HG03521 (cell line): ENCODE data around the gene BTBD9.

Experiments used
- ATAC-seq: cut with Tn5 transposase; IDR thresholded peaks from one replicate; pipeline ENCODE4 v1.9.1; 2021; ENCODE audit warnings: mild to moderate bottlenecking, moderate library complexity; ENCODE audit not compliant: unreplicated experiment

The BTBD9 gene

DNA sequence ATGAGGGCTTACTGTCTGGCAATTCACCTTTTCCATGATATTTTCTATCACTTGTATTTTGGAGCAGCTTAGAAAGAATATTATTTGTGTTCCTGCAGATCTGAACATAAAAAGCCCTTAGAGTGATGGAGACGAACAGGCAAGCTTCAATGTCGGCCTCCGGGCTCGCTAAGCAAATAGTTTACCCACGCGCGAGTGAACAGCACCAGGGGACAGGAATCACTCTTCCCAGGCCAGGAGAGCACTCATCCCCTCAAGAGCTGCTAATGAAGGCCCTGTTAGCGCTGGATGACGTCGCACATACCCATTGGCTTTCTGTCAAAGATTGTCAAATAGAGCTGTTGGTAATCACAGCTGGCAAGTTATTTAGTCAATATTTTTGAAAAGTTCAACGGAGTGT lies 424.5 kb downstream of the BTBD9 start:
- no peak for ATAC-seq

DNA sequence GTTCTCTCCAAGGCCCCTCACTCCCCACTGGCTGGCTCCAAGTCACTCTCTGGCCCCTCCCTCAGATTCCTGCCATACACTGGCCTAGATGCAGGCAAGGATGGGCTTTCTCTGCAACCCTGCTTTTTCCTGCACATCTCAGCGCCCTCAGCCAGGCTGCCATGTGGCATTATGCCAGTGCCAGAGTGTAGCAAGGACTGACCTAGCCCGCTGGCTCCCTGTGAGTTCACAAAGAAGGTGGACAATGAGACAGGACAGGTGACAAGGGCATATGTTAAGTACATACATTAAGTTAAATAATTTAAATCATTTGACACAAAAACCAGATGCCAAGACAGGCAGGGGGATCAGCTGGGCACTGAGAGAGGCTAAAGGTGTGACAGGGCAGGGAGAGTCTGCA lies 425.6 kb downstream of the BTBD9 start:
- ATAC-seq: no peak

DNA sequence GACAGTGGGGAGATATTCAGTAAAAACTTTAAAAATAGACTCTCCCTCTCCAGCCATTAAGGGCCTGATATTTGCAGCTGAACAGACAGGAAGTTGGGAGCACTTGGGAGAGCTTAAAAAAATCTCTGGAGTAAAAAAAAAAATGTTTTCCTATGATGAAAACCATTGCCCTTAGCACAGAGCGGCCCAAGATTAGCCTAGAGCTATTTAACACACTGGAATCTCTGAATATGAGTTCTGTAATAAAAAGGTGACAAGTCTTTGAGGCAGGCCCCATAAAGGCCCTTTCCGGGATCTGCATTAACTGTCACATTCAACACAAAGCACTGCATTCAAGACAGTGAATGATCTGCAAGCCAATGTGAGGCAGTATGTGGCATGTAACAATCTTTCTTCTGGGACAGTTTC lies 426.5 kb downstream of the BTBD9 start:
- ATAC-seq: no peak

DNA sequence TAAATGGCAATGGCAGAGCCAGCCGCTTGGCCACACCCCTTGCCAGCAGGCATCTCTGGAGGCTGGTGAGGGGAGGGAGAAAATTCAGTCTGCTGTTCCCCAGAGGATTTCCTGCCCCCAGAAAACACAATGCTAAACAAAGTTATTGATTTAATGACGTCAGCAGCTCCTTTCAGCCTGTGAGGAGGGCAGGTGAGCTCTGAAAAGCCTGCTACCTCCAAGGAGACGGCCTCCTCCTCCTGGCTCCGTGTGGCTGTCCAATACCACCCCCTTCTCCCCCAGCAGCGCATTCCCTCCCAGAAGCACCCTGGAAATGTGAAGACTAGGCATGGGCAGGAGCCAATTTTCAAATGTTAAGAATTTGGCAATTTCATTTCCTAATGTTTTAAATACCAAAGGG lies 427.1 kb downstream of the BTBD9 start:
- no peak for ATAC-seq

DNA sequence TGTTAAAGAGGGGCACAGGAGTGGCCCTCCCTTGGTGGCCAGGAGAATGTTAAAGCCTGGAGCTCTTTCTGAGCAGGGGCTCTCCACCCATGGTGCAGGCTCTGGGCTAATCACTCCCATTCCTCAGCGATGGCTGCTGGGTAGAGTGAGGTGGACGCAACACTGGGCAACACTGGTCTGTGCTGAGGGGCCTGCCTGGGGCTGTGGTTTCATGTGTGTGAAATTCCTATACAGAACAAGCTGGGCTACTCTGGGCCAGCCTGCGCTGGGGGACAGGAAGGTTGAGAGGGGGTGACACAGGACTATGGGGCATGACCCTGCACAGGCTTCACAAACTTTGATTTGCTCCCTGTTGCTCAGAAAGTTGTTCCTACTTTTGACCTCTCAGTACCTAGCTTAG lies 427.6 kb downstream of the BTBD9 start:
- ATAC-seq: no peak

DNA sequence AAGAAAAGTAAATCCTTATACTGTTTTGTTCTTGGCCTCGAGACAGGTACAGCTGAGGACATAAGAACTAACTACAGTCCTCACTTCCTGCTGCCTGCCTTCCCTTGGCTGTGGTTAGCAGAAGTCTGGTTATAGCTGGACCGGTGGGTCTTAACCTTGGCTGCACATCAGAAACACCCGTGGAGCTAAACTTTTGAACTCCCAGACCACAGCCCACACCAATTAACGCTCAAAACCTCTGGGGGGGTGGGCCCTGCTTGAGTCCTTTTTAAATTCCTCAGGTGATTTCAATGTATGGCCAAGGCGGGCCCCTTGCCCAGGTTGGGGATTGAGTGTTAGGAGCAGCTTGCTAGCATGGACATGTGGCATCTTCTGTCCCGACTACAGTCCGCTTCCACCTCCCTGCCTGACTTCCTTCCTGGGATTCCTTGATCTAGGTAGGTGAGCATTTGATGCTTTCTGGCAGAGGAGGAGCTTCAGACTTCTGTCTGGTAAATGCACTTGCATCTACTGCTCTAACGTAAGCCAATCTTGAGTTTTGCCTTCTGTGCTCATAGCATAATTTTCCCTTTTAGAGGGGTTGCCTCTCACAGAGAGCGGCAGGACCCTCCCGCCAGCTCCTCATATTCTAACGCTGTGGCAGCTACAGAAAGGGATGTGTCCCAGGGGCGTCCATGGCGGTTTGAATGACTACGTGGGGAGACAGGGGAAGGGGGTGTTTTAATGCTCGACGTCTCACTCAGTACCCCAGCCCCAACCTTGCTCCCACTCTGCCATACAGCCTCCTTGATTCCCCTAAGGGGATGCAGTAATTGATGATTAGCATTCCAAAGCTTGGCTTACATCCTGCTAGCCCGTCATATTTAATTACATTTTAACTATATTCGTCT lies 430.1 kb downstream of the BTBD9 start:
- no peak for ATAC-seq

DNA sequence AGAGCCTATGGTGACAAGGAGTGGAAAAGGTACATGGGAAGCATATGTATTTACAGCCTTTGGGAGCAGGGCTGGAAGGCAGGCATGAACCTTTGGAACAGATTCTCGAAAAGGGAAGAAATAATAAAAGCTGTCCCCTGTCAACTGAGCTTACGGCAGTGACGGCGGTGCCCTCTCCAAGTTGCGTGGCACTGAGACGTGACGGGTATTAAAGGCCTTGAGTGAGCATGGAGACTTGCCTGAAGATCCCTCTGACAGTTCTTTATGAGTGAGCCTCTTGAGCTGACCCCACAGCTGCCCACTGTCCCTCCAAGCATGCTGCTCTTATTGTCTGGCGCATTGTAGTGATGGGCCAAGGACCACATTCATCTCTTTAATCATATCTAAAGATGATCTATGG lies 431.7 kb downstream of the BTBD9 start:
- no peak for ATAC-seq

DNA sequence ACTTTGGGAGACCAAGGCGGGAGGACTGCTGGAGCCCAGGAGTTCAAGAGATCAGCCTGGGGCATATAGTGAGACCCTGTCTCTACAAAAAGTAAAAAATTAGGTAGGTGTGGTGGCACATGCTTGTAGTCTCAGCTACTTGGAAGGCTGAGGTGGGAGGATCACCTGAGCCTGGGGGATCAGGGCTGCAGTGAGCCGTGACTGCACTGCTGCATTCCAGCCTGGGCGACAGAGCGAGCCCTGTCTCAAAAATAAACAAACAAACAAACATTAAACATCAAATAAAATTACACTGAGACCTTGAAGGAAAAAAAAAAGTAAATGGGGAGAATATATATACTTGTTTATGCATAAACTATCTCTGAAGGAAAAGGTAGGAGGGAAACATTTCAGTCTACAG lies 432.4 kb downstream of the BTBD9 start:
- no peak for ATAC-seq

DNA sequence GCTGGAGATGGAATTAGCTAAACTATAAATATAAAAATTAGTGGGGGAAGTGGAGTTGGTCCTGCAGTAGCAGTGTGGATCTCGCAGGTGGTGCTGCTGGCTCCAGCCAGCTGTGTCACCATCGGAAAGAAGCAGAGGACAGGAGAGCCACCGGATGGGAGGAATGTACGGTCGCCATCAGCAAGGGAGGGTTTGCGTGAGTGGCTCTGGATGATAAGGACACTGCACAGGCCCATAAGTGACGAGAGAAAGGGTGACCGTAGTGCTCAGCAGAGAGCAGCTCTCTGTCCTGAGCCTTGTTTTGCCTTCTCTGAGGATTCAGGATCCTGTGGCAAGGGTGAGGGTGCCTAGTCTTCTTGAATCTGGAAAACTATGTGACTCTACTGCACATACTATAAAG lies 441.5 kb downstream of the BTBD9 start:
- no peak for ATAC-seq

DNA sequence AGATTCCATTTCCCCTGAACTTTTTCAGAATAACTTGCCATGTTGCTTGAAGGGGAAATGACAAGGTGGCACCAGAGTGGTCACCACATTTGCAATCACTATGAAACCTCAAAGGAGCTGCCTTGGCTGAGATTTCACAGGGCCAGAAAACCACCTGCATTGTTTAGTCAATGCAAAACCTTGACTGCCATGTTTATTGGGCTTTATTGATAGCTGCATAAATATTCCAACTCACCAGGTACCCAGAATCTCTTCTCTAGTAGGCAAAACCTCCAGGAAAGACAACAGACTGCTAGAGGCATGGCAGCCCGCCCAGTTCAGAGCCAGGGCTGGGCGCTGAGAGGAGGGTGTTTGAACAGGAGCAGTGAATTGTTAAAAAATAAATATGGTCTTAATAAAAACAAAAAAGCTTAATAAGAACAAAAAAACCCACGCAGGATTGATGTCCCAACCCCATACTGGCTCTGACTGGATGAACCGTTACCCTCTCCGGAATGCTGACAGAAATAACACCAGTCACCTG lies 444.6 kb downstream of the BTBD9 start:
- ATAC-seq: no peak

DNA sequence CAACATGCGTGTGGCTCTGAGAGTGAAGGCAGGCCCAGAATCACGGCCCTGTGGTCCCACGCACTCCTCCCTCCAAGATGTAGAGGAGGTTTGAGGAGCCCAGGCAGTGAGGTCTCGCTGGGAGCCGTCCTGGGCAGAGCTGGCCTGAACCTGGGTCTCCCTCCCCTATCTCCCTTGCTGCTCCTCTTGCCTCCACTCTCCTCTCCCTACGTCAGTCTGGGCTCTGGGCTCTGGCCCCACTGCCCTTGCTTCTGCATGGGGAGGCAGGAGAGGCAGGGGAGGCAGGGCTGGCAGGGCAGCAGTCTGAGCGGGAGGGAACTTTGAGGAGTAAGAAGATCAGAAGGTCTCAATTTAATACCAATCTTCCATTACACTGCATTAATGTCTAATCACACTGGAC lies 445.1 kb downstream of the BTBD9 start:
- ATAC-seq: no peak

DNA sequence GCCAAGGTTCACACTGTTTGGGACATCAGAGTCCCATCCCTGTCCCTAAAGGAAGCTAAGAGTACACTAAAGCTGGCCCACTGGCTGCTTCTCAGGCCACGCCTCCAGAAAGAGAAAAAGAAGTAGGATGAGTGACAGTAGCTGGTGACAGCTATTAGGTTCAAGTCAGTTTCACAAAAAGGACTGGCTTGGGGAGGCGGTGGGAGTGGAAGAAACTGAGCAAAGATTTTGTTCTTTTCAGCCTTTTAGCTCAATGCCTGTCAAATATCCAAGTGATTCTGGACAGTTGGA lies 445.5 kb downstream of the BTBD9 start:
- ATAC-seq: no peak

DNA sequence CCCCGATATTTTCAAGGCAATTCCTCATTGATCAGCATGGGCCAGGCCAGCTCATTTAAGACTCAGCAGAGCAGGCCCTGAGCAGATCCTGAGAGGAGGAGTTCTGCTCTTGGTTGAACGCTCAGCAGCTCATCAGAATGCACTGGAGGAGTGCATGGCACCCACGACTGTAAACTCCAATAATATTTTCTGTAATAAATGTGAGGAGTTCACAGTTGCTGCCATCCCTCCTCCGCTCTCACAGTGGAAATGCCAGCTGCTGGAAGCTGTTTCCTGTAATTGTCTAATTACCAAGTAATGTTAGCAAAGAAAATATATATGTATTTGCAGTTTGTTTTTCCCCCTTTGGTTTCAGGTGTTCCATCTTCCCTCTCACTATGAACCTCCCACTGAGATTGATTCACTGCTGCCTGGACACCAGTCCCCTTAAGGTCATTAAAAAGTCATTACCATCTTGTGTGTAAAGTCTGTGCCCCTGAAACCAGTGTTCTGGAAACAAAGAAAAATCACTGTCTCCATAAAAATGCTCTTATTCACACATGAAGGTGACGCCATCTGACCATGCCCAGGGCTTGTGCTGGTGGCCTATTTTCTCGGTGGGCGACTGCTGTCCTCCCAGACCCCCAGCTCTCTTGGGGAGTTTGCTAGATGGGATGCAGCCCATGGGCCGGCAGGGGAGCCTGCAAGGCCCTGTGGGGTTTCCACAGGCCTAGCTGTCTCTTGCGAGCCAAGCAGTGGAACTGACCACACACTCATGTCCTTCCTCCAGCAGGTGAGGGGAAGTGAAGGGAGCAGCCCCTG lies 446.0 kb downstream of the BTBD9 start:
- ATAC-seq: no peak

DNA sequence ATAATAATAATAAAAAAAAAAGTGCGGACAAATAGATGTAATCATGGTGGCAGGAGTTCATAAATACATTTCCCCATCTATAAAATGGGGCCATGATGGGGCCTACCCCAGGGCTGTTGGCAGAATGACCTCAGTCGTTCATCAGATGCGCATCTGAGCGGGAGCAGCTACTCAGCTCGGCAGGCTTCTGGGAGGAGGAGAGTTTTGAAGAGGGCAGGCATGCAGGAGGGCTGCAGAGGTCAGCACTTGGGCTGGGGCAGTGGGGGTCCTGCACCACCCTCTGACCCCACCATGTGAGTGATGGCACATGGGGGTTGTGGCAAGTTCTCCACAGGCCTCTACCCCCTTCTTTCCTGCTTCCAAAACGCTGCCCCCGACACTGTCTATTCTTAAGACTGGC lies 446.7 kb downstream of the BTBD9 start:
- no peak for ATAC-seq

DNA sequence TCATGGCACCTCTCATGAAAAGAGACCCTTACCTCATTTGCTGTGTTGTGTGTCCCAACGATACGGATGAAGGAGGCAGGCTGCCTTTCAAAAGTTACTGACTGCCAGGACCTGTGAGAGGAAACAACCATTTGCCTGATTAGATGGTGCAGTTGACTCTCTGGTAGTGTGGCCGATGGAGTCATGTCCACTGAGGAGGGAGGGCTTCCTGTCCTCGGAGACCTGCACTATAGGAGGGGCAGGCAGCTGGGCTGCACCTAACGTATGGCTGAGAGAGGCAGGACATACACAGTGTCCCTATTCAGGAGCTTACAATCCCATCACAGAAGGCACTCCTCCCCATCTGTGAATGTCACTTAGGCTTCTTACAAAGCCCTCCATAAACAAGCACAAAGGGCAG lies 447.2 kb downstream of the BTBD9 start:
- ATAC-seq: no peak

DNA sequence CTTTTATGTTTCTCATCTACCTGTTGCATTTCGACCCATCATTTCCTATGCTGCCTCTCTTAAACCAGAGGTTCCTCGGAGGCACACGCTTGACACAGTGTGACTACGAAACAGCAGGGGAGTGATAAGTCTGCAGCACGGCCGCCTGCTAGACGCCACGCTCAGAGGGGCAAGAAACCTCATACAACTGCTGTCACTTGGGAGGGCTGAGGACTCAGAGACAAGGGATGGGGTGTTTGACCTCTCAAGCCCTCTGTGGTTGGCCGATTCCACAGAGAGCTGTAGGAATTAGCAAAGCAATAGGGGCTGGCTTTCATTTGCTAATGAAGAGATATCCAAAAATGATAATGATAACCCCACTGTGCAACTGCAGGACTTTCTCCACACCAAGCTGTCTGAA lies 447.7 kb downstream of the BTBD9 start:
- ATAC-seq: no peak

DNA sequence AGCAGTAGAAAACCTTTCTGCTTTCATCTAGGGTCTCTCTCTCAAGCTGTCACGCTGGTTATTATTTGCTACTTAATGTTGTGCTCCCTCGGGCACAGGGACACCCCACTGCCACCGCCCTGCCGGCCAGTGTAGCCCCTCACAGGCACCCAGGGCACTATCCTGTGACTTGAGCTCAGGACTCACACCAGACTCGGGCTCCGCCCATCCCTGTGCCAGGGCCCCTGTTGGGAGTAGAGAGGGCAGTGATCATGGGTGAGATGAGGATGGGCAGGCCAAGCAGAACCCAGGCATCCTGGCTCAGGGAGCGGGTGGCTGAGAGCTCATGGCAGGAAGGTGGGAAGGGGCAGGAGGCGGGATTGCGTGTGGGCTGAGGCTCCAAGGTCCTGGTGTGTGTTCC lies 448.3 kb downstream of the BTBD9 start:
- ATAC-seq: no peak

DNA sequence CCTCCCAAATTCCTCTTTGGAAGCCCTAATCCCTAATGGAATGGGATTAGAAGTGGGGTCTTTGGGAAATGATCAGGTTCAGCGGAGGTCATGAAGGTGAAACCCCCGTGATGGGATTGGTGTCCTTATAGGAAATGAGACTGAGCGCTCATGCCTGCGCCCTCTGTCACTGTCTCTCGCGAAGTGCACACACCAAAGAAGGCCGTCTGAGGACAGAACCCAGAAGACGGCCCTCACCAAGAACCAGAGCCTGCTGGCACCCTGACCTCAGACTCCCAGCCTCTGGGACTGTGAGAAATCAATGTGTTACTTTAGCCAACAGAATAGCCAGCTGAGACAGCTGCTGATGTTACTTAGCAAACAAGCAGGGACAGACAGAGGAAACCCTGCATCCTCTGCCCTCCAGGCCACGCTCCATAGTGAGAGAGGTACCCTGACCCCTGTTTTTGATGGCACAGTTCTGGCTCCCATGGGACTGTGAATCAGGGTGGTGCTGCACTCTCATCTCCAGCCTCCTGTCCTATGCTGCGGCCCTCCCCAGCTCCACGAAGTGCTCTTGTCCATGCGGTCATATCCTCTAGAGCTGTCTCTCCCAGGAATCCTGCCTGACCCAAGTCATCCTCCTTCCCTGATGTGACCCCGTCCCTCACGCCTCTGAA lies 450.9 kb downstream of the BTBD9 start:
- ATAC-seq: no peak

DNA sequence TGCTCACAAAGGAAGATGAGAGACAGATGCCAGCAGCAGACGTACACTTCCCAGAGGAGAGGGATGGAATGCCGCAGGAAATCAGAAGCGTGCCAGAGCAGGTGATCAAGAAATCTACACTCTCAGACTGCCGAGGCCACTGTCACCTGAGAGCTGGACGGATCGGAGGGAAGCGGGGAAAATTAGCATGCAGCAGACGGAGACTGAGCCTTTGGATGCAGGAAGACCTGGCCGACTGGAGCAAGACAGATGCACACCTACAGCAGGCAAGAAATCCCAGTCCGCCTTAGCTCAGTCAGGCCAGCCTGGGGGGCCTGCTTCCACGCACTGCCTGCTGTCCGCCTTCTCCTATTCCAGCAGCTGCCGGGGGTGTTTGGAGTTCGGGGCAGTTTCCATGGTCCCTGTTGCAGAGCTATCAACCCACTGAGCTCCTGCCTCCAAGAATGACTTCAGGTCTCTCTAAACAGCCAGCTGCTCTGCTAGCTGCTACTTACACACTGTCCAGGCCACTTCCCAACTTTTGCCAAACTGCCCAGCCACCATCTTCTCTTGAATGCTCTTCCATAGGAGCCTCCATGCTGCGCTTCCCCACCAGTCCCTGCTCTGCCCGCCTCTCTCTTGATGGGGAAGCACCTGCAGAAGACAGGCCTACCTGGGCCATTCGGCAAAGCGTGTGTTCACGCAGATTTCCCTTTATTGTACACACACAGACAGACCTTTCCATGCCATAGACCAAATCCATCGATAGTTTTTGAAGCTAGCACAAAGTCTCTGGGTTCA lies 451.7 kb downstream of the BTBD9 start:
- ATAC-seq: no peak

DNA sequence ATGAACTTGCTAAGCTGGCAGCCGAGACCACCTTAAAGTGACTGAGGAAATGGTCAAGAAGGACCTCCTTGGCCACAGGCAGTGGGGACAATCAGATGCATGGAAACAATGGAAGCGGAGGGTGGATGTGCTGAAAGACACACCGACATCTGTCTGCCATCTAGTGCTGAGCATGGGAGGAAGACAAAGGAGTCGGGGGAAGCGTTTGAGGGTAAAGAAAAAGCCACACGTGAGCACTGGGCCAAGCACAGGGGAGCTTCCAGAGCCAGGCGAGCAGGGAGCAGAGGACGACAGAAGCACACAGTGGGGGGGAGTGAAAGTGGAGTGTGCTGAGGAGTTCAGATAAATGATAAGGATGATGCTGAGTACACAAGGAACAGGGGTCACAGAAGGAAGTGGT lies 452.4 kb downstream of the BTBD9 start:
- ATAC-seq: no peak

DNA sequence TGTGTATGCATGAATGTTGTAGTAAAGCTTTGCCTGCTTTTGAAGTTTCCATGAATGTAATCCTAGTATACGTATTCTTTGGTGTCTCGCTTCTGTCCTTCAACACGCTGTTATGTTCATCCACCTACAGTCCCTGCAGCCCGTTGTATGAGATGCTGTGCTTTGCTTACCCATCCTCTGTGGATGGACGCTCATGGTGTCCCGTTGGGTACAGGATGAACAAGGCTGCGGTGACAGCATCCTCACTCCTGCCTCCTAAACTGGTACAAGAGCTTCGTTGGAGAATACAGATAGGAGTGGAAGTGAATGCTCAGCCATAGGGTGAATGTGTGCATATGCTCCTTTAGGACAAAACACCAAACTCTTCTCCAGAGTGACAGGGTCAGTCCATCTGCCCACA lies 454.0 kb downstream of the BTBD9 start:
- ATAC-seq: no peak
